HG03565 (cell line): Measurements from ENCODE around the gene HINT2.
A peak's percentile ranks its signal among the peaks of the same experiment; 100 is the strongest.

Experiments
- ATAC-seq: cut with Tn5 transposase; IDR thresholded peaks from one replicate; pipeline ENCODE4 v1.9.1; 2021; ENCODE audit warnings: mild to moderate bottlenecking, moderate library complexity; ENCODE audit not compliant: unreplicated experiment

The HINT2 gene

DNA sequence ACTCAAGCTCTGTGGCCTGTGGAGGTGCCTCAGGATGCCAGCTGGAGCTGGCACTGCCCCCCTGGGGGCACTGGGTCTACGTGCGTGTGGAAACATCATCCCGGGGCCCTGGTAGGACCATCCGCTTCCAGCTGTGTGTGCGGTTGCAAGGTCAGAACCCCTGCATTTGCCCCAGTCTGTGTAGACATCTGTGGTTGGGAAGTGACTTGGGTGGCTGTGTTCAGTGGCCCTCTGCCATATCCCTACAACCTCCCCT lies 26.7 kb upstream of the HINT2 start:
- ATAC-seq = no peak

DNA sequence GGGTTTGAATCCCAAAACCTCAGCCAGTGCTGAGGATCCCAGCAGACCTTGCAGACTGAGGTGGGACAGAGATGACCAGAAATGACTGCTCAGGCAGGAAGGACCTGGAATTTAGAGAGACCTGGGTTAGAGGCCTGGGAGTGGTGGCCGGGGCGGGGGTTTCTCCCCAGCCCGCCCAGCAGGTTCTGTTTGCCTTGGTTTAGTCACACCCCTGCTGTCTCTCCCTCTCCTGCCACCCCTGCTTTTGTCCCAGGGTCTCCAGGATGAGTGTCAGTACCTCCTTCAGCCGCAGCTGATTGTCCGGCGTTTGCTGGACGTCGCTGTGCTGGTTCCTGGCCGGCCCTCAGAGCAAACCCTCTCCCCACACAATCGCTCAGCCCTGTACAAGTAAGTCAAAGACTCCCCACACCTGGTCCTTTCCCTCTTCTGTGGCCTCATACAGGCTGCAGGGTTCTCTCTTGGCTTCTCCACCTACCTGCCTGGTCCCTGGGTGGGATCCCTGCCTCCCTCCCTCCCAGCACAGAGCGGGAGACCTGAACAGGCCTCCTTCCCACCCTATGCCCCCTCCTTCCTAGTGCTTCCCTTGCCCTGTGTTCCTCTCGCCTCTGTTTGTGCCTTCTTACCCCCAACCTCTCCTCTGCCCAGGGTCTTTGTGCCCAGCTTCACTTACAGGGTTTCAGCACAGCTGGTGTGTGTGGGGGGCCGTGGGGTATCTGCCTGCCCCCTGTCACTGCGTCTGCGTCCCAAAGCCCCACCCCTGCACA lies 26.2 kb upstream of the HINT2 start:
- ATAC-seq = no peak

- no peak for ATAC-seq
Measured at GRCh38 chr9:35839926-35840325, 25.1 kb upstream of the HINT2 start.

- no peak for ATAC-seq
Measured at GRCh38 chr9:35836595-35836994, 21.8 kb upstream of the HINT2 start.

GRCh38 chr9:35835766-35836165 lies 20.9 kb upstream of the HINT2 start:
- ATAC-seq = no peak

DNA sequence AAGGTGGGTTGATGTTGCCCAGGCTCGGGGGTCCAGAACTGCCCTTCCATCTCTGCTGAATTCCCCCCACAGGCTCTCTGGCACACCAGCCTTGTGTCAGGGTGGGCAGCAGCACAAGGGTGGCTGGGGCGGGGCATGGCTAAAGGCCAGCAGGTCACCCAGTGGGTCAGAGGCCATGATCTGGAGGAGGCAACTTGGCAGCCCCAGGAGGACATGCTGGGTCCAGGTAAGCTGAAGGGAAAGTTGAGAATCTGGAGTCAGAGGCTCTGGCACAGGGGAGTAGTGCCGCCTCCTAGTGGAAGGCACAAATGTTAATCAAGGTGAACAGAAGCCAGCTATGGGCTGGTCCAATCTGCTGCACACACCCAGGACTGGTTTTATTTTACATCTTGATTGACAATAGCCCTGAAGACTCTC lies 20.4 kb upstream of the HINT2 start:
- ATAC-seq = no peak

- no peak for ATAC-seq
Measured at GRCh38 chr9:35834260-35835215, 19.7 kb upstream of the HINT2 start.

DNA sequence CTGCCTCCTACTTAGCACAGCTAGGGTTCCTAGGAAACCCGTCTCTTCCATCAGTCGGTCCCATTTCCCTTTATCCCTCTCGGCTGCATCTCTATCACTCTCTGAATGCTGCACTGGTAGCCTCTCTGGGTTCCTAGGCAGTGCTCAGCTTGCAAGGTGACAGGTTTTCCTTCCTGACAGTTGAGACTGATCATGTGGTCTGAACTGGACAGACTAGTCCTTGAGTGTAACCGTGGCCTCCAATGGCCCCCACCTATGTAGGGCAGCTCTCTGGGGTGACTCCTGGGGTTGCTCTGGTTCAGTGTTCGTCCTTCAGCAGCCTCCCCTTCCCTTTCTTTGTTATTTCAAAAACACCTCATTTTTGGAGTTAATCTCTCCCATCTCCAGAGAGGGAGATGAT lies 18.0 kb upstream of the HINT2 start:
- ATAC-seq = no peak

DNA sequence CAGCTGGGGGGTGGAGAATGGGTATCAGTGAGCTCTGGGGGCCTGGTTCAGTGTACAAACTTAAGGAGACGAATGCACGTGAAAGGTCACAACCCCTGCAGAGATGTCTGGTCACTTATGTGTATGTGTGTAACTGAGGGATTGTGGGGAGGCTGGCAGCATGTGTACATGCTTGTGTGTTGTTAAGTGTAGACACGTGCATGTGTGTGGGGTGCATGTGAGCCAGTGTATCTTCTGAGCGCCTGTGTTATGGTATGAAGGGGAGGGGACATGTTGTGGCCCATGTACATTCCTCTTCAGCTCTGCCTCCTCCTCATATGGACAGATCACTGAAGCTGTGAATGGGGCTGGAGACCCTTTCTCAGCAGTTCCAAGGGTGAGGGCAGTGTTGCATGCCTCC lies 16.2 kb upstream of the HINT2 start:
- ATAC-seq = no peak

DNA sequence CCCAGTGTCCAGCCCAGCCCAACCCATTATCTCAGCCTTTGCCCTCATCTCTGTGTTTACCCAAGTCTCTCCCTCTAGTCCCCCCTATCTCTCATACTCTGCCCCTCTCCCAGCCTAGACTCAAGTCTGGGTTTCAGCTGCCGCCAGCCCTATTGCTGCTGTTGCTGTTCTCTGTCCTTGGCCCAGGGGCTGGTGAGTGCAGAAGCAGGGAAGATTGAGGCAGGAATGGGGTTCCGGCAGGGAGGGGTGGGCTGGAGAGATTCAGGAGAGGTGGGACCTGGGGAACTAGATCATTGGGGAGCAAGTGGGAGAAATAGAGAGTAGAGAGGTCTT lies 14.9 kb upstream of the HINT2 start:
- ATAC-seq = no peak

- peak; percentile 44 for ATAC-seq
Measured at GRCh38 chr9:35829084-35829763, 14.4 kb upstream of the HINT2 start, which contains the start of gene TMEM8B. TMEM8B (plus strand) TSS chr9:35829228; CDS start chr9:35829448, 220 bp downstream.

DNA sequence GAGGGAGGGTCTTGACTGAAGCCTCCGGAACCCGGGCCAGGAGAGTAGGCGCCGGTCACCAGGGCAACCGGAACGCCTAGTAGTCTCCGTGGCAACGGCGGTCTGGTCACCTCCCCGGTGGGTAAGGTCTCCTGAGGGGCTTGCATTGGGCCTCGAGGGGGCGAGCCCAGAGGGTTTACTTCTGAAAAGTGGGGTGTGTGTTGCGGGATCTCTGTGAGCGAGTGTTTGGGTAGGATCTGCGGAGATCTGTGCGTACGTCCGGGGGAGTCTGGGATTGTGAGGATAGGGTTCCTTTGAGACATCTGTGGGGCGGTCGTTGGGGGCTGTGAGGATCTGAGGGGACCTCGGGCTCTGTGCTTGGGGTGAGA lies 13.9 kb upstream of the HINT2 start, which contains the start of gene FAM221B:
FAM221B (minus strand) TSS at position 17 of the 368 bp plus-strand sequence. CDS start 2,571 bp downstream, outside the sequence.
- ATAC-seq = no peak

DNA sequence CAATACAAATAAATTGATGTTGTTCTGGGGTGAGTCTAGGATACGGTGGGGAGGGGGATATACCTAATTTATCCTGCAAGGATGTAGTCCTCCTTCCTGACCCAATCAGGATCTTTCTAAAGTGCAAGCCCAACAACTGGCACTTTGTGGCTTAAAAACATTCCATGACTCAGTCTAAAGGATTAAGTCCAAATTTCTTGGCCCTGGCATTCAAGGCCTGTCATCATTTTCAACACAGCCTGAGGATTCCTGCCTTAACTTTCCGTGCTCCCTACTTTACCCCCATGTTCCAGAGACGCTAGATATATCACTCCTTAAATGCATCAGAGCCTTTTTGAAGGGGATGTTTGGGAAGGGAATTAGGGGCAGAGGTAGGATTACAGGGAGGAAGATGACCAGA lies 12.6 kb upstream of the HINT2 start:
- ATAC-seq = no peak

DNA sequence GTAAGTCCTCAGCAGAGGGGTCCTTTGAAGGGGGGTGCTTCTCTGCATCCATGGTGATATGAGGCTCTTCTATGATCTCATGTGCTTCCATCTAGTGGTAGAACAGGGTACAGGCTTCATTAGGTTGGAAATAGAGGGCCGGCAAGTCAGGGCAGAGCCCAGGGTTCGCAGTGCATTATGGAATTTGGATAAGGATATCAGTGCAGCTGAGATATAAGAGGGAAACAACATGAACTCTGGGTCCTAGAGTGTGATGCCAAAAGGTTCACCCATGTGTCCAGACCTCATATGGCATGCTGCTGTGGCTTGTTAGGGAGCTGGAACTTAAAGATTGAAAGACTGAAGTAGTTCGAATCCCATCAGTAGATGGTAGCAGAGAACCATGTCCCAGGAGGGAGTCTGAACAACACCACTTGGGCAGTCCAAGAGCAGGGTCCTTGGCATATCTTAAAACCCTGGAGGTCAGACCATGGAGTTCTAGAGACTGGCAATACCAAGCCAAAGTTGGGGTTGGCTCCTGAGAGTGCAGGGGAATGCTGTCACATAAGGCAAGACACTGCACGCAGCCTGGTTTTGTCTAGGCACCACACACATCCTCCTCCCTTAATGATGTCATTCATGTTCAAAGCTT lies 11.3 kb upstream of the HINT2 start:
- ATAC-seq = peak; percentile 35

DNA sequence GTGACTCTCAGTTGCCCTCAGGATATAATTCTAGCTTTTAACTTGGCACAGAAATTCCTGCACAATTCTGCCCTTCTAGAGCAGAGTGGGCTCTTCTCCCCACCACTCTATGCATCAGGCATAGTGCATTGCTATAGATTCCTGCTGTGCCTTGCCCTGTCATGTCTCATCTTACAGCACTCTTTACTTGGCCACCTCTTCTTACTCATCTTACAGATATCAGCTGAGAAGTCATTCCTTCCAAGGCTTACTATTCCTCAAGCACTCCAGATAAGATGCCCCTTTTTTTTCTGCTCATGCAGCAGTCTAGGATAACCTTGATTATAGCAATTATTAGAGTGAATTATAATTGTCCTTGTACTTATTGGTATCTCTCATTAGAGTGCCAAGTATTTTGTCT lies 8.1 kb upstream of the HINT2 start:
- ATAC-seq = no peak

DNA sequence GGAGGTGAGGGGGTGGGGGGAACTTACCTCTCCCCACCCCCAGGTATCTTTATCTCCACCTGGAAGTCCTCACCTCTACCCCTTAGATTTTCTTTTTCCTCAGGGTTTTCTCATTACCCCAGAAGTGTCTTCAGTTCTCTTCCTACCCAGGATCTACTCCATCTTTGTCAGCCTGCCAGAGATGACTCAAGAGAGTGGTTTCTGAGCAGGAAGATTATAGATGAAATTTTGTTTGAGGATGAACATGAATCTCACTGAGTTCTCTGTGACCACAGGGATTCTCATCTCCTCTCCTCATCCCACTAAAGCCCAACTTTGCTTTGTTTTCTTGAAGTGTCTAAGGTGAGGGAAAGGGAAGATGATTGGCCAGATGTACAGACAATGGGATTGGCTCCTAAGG lies 5.2 kb upstream of the HINT2 start:
- no peak for ATAC-seq

GRCh38 chr9:35818341-35818740 lies 3.5 kb upstream of the HINT2 start:
- ATAC-seq = no peak

DNA sequence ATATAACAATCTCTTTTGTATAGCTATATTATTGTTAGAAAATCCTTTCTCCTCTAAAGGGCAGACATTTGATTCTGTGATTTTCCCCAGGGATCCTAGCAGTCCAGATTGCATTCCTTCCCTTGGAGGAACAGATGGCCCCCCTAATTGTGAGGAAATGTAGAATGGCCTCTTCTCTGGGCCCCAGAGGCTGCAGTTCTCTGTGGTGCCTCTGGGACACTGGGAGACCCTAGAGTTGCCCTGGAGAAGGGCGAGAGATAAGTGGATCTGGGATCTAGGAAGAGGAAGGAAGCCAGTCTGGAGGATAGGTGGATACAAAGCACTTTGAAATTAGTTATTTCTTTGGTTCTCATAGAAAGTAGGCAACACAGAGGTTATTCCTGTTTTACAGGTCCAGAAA lies 1.9 kb upstream of the HINT2 start:
- ATAC-seq = no peak

DNA sequence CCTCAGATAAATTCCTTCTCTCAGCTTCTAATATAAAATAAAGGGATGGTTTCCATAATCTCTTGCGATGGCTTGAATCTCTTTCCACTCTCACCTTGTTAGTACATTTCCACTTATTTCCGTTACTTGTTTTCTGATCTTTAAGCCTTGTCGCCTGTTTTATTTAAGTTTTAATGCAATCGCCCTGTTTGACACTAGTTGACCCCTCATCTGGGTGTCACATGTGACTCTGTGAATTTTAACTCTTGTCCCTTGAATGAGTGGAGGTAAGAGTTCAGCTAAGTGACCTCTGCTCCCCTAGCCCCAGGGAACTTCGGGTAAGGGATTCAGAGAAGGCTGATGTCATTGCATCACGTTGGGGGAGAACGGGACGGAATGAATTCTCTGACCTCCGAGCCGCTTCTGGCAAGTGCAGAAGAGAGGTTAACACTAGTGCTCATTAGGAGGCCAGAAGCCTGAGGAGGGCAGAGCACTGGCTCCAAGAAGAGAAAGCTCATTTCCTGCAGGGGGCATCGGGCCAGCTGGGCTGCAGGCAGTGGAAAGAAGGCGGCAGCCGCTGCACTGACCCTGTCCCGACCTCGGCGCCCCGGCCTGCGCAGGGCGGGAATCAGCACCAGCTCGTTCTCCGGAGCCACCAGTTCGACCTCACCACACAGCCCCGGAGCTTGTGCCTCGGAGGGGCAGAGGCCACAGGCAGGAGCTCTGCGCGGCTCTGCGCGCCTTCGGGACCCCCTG lies 569 bp downstream of the HINT2 start:
- peak; percentile 9 for ATAC-seq

- no peak for ATAC-seq
Measured at GRCh38 chr9:35813434-35814105, 1.3 kb downstream of the HINT2 start.
